Measurements from ENCODE around the gene GNAL.

GNAL gene

GRCh38 chr18:11729556-11729955 lies 40.5 kb downstream of the GNAL start:
- DNase-seq, result no peak

GRCh38 chr18:11733031-11733430 lies 44.0 kb downstream of the GNAL start:
- DNase-seq, result no peak

GRCh38 chr18:11736656-11737055 lies 47.6 kb downstream of the GNAL start:
- DNase-seq, result no peak

GRCh38 chr18:11739893-11740292 lies 50.8 kb downstream of the GNAL start:
- DNase-seq, result no peak

GRCh38 chr18:11740461-11740860 lies 51.4 kb downstream of the GNAL start:
- no peak for DNase-seq

- no peak for DNase-seq
Observed at GRCh38 chr18:11741505-11742145, 52.6 kb downstream of the GNAL start.

- no peak for DNase-seq
Observed at GRCh38 chr18:11745521-11745920, 56.5 kb downstream of the GNAL start.

- no peak for DNase-seq
Observed at GRCh38 chr18:11747286-11747685, 58.2 kb downstream of the GNAL start.

- no peak for DNase-seq
Observed at GRCh38 chr18:11747731-11748130, 58.7 kb downstream of the GNAL start.

GRCh38 chr18:11749305-11749704 lies 60.2 kb downstream of the GNAL start:
- no peak for DNase-seq

- no peak for DNase-seq
Observed at GRCh38 chr18:11750171-11750570, 61.1 kb downstream of the GNAL start.

GRCh38 chr18:11750581-11751310 lies 61.7 kb downstream of the GNAL start:
- no peak for DNase-seq

GRCh38 chr18:11751341-11752115 lies 62.5 kb downstream of the GNAL start:
- no peak for DNase-seq

- DNase-seq, result no peak
Observed at GRCh38 chr18:11752116-11752911, 63.2 kb downstream of the GNAL start.

- DNase-seq, result no peak
Observed at GRCh38 chr18:11754979-11755378, 65.9 kb downstream of the GNAL start.

GRCh38 chr18:11757084-11757590 lies 68.1 kb downstream of the GNAL start:
- no peak for DNase-seq

GRCh38 chr18:11759456-11759855 lies 70.4 kb downstream of the GNAL start:
- DNase-seq, result no peak

- no peak for DNase-seq
Observed at GRCh38 chr18:11760498-11761167, 71.6 kb downstream of the GNAL start.

GRCh38 chr18:11761553-11761952 lies 72.5 kb downstream of the GNAL start:
- no peak for DNase-seq

GRCh38 chr18:11762429-11762828 lies 73.4 kb downstream of the GNAL start:
- DNase-seq, result no peak

- DNase-seq, result no peak
Observed at GRCh38 chr18:11767329-11767728, 78.3 kb downstream of the GNAL start.

- no peak for DNase-seq
Observed at GRCh38 chr18:11767935-11768334, 78.9 kb downstream of the GNAL start.
